ENCODE measurements around the gene TRIM62.

TRIM62 gene

DNA sequence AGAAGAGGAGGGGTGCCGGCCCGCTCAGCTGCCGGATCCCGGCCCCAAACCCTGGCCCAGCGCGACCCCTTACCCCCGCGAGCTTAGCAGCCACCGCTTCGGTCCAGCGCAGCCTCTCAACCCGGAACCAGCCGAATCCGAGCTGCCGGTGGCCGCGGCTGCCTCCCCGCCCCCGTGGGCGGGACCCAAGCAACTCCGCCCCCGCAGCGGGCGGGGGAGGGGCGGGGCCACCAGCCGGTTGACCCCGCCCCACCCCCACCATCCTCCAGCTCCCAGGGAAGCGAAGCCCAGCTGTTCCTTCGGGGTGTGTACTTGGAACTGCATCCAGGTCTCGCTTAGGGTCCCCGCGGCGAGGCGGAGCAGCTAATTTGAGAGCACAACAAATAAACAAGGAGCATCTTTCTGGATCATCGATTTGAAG, at the start of gene TRIM62:
TRIM62 (minus strand) TSS at position 123 of the 421 bp plus-strand sequence. CDS start 611 bp downstream, outside the sequence.
- DNase-seq = peak; percentile 70

DNA sequence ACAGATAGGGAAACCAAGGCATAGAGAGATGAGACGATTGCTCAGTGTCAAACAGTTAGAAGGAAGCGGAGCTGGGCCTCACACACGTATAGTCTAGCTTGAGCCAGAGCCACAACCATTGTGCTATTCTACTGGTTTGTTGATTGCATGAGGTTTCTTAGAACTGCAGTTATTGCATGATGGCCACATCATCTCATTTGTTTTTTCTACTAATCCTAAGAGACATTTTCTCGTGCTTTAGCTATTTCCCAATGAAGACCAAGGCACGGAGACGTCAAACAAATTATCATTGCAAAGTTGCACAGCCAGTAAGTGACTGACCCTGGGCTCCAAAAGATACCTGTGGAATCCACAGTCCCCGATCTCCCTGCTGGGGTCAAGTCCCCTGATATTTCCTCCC, 49.3 kb upstream of the TRIM62 start:
- no peak for DNase-seq

DNA sequence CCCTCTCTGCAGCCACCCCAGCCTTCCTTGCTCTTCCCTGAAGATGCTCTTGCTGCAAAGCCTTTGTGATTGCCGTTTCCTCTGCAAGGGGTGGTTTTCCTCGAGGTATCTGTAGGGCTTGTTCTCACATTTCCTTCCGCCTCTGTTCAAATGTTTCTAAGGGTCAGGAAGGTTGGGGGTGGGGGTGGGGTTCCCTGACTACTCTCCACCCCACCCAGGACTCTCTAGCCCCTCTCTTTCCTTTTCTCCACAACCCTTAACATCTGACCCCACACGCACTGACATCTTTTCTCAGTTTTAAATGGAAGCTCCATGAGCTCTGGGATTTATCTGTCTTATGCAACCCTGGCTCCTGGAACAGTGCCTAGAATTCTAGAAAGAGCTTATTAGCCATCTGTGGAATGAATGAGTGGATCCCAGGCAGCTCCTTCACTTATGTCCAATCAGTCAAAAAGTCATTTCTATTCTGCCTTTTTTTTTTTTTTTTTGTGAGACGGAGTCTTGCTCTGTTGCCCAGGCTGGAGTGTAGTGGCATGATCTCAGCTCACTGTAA, 47.2 kb upstream of the TRIM62 start:
- DNase-seq = no peak

DNA sequence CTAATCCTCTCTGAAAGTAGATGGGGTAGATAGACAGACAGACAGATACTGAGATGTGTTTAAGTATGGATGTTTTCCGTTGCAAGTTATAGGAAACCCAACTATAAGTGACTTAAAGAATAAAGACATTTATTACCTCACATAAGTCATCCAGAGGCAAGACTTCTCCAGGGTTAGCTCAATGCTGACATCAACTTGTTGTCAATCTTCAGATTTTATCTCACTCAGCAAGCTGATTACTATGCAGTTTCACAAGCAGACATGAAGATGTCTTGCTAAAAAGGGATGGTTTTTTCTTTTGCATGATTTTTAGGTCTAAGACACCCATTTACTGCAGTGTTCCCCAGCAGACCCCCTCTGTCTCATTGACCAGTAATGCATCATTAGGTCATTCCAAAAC, 43.7 kb upstream of the TRIM62 start:
- no peak for DNase-seq

DNA sequence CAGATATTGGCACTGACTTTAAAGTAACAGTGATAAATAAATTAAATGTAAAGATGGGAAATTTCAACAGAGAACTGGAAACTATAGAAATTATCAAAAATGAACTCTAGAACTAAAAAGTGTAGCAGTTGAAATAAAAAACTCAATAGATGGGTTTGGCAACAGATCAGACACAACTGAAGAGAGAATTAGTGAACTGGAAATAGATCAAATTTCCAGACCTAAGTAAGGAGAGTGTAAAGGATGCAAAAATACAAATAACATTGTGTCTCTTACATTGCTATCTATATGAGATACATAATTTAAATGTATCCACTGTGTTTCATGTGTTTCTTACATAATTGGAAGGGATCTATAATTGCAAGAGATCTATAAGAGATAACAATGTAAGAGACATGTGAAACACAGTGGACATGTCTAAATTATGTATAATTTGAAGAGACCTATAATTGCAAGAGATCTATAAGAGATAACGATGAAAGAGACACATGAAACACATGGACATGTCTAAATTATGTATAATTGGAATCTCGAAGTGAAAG, 42.4 kb upstream of the TRIM62 start:
- DNase-seq = no peak

DNA sequence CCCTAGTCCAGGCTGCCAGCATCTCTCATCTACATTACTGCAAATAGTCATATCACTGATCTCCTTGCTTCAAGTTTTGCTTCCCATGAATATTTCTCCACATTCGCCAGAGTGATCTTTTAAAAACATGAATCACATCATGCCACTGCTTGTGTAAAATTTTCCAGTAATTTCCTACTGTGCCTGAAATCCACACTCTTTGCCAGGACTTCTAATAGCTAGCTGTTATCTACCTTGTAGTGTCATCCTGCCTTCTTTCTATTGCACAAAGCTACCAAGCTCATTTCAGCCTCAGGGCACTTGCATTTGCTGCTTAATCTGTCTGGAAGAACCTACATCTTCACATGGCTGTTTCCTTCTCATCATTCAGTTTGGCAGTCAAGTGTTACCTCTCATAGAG, 40.5 kb upstream of the TRIM62 start:
- DNase-seq = no peak

DNA sequence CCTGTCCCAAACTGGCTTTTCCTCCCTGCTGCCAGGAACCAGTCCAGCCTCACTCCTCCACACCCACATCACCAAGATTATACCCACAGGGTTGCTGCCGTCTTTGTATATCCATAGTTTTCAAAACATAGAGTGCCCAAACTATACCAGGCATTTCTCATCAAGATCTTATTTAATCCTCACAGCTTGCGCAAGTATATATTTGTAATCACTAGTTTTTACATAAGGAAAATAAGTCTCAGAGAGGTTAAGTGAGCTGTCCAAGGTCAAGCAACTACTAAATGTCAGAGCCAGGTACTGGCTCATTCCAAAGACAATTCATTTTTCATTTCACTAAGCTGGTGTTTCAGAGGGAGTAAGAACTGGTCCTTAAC, 39.5 kb upstream of the TRIM62 start:
- DNase-seq = no peak

DNA sequence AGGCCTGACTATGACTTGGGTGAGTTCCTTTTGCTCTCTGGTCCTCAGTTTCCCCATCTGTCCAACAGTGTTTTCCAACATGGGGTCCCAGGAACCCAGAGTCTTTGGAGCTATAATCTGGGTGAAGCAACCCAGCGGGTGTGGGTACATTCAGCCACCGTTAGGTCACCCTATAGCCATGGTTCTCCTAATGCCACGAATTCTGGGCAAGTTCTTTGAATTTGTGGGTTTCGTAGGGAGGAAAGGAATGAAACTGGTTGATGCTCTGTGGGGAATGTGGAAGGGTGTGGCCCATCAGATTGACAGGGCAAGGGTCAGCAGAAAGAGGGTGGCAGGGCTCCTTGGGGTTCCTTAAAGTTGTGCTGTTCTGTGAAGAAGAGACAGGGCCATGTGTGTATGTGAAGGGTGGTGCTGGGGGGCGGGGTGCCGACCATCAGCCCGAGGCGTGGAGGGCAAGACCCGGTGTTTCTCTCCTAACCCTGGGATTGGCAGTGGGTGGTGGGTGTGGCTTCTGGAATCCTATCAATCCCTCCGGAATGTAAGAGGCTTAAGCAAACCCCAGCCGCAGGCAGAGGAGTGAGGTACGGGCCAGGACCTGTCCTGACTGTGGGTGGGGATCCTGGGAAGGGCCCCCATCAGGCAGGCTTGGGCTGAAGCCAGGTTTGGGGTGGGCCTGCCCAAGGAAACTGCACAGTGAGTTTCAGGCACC, 39.0 kb upstream of the TRIM62 start:
- no peak for DNase-seq

DNA sequence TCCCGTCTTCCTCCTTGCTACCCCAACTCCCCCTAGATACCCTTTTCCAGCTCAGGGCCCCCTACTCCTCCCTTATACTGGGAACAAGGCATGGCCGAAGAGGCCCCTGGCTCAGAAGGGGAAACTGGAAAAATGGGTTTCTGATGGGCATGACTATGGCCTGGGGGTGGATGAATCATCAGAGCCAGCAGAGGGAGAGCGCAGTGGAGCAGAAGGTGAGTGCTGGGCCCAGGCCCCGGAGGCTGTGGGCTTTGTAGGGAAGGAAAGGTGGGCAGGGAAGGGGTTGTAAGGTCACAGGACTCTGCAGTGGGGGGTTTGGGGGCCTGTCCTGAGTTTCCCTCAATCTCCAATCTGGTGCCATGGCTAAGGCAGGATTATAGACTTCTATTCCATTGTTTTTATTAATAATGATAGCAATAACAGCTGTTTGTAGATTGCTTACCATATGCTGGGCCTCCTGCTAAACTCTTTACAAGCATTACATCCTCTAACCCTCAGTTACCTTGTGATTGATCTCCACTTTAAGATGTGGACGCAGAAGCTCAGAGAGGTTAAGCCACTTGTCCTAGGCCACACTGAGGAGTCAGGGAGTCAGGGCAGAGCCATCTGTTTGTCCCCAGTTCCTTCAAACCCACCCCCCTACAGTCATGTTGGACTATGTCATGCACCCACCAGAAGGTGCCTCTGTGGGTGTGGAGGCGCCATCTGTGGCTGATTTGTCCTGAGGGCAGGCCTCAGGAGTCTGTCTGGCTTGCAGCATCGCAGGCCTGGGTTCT, 38.2 kb upstream of the TRIM62 start:
- DNase-seq = no peak

DNA sequence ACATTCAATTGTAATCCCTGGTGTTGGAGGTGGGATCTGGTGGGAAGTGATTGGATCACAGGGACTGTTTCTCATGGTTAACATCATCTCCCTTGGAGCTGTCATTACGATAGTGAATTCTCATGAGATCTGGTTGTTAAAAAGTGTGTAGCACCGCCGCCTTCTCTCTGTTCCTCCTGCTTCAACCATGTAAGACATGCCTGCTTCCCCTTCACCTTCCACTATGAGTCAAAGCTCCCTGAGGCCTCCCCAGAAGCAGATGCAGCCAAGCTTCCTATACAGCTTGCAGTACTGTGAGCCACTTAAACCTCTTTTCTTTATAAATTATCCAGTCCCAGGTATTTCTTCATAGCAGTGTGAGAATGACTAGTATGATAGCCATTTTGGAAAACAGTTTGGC, 30.1 kb upstream of the TRIM62 start:
- no peak for DNase-seq

DNA sequence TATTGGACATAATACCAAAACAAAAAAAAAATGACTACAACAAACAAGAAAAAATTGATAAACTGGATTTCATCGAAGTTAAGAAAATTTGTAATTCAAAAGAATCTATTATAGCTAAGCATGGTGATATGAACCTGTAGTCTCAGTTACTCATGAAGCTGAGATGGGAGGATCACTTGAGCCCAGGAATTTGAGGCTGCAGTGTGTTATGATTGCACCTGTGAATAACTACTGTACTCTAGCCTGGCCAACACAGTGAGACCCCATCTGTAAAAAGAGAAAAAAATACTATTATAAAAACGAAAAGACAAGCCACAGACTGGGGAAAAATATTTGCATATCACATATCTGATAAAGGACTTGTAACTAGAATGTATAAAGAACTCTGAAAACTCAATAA, 24.5 kb upstream of the TRIM62 start:
- DNase-seq = no peak

DNA sequence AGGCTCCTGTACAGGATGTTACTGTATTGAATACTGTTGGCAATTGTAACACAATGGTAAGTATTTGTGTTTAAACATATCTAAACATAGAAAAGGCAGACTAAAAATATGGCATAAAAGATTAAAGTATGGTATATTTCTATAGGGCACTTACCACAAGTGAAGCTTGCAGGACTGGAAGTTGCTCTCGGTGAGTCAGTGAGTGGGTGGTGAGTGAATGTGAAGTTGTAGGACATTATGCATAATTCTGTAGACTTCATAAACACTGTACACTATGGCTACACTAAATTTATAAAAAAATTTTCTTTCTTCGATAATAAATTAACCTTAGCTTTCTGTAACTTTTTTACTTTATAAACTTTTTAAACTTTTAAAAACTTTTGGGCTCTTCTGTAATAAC, 13.7 kb upstream of the TRIM62 start:
- no peak for DNase-seq

DNA sequence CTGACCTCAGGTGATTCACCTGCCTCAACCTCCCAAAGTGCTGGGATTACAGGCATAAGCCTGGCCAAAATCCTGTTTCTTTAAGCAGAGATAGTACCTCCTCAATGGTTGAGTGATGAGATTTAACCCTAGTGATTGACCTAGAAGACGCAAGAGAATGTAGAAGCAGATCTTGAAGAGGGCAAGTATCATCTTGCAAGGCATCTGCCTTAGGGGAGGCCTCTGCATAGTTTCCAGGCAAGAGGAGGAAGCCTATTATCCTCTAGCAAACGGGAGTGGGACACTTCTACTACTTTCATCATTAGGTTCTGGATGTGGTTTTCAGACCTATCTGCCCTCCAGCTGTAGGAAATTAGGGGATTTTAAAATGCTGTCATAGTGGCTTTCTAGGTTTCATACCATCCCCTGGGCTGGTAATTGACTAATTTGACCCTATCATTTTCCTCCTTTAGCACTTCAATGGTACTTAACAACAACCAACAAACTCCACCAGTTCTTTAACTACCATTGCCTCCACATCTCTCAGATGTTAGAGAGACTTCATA, 10.0 kb upstream of the TRIM62 start:
- no peak for DNase-seq

DNA sequence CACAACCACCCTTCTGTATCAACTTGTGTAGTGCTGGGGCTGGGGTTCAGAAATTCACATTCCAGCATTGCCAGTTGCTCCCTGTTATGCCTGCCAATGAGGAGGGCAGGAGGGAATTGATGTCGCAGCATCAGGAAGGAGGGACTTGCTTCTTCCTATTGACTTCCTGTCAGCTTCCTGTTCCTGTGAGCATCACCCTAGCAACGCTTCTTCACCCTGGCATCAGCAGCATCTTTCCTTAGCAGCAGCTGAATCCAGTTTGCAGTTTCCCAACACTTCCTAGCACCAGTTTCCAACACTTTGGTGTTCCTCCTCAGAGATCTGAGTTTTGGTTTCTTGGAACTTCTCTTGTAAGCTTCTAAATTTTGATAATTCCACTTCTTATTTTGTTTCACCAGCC, 8.9 kb upstream of the TRIM62 start:
- DNase-seq = no peak

DNA sequence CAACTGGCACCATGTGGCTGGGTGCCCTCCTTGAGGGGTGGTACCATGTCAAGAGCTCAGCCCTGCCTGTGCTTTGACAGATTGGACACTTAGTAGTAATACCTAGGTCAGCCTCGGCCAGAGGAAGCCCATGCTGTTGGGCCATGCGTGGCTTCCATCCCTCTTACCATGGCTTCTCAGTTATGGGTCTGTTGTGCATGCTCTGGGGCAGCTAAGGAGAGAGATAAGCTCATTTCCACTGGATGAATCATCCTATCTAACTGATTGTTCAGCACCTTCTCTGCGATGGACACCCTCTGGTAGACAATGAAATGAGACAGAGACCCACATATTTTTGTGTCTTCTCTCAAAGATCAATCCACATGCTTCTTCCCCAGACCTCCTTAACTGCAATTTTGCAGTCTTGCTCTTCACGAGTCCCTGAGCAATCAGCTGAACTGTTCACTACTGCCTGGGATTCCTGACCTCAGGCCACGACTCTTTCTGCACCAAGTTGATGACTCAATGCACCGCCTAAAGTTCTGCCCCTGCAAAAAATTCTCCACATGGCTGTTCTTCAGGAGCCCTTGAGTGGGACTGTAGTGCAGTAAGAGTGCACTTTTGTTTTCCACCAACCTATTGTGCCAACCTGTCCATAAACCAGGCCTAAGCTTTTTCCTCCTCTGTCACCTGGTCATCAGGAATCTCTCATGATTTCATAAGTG, 6.9 kb upstream of the TRIM62 start:
- DNase-seq = no peak

DNA sequence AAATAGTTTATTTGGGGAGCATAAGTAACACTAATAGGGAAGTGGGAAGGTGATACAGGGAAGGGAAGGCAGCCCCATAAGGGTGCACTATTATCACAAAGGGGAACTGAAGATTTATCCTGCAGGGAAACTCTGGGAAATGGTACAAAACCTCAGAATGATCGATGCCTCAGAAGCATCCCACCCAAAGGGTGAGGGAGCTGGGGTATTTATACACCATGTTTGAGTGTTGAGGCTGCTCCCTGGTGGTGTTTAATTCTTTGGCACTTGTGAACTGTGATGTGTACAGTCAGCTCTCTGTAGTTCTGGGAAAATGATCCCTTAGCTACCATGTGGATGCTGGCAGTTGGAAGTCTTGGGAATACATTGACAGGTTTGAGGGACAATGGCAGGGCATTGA, 5.1 kb upstream of the TRIM62 start:
- no peak for DNase-seq

DNA sequence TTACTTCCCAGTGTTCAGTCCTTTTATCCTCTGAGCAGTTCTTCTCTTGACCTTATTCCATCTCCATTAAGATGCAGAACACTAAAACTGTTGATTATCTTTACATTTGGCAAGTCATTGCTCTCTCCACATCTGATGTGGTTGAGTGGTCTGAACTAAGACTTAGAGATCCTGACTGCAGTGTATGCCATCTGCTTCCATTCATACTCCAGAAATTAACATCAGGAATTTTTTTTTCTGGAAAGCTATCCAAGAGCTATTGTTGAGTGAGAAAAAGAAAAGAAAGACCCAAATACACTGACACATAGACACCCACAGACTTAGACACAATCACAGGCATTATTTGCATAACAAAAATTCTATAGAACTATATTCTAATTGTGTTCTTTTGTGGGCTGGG, 3.7 kb upstream of the TRIM62 start:
- no peak for DNase-seq

DNA sequence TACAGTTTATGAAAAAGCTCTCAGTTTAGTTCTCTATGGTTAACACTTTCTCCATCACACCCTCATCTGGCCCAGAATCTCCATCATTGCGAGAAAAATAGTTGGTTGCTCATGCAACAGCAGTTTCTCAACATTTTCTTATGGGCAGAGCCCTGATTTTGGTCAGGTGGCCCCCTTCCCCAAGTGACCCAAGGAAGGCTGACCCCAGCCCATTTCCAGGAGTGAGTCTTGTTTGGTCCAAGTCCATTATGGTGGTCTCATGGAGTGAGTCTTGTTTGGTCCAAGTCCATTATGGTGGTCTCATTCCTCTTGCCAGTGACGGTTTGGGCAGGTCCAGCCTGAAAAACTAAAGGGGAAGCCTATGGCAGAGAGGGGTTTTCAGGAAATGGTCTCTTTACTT, 1.5 kb upstream of the TRIM62 start:
- DNase-seq = no peak

DNA sequence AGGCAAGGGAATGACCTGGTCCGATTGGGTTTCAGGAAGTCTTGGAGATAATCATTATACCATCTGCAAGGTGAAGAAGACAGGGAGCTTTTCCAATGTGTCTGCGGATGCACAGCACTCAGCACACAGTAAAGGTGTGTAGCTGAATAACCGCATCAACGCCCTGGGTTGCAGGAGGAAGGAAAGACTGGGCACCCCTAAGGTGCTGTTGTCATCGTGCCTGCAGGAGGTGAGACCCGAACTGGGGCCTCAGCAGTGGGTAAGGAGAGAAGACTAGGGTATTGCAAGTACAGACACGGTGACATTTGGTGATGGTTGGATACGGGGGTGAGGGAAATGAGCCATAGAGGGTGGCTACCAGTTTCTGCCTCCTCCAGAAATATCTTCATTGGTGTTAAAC, 1.1 kb upstream of the TRIM62 start:
- DNase-seq = no peak

DNA sequence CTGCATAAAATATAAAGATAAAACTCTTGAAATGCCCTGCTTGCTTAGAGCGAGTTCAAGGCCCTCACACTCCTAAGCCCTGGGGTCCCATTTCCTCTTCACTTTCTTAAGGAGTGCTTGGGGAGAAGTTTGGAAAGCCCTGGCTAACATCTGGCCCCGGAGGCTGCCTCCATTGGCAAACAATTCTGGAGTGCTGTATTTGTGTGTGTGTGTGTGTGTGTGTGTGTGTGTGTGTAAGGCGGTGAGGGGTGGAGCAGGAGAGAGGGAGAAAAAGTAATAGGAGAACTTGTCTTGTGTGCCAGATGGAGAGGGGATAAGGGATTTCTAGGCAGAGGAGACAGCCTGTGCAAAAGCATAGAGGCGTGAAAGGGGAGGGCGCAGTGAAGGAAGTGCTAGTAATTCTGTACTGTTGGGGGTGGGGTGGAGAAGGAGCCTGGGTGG, 578 bp upstream of the TRIM62 start:
- no peak for DNase-seq

DNA sequence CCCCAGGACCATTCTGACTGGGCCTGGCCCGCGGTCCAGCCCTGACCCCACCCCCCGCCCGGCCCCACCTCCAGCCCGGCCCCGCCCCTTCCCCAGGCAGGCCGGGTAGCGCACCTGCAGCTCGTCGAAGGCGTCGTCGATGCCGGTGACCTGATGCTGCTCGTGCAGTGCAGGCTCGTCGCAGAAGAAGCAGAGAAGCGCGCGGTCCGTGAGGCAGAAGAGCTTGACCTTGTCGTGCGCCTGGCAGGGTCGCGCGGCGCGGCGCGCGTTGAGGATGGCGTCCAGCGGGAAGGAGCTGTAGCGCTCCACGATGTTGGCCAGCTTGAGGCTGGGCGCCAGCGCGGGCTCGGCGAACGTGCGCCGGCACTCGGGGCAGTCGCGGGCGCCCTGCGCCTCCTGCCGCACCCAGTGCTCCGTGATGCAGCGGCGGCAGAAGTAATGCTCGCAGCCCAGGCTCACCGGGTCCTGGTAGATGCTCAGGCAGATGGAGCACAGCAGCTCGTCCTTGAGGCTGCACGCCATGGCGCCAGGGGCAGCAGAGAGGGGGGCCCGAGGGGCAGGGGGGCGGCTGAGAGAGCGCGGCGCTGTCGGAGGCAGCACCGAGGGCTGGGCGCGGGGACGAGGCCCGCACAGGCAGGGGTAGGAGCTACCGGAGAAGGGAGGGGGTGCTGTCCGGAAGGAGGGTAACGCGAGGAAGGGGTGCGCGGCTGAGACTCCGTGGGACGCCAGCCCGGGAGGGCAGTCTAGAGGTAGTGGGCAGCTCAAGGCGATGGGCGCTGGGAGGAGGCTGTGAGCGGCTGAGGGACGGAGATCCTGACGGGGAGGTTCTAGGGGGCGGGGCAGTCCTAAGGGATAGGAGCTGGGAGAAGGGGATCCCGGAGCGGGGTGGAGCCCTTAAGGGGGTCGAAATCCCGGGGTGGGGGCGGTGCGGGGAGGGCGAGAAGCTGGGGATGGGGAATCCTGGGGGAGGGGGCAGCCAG, 642 bp downstream of the TRIM62 start:
- peak; percentile 59 for DNase-seq
